ENCODE results near the gene TOPBP1.
A peak's percentile ranks its signal among the peaks of the same experiment; 100 is the strongest.

Gene TOPBP1

GRCh38 chr3:133607816-133608215 lies 53.9 kb downstream of the TOPBP1 start:
- no peak for DNase-seq (ENCODE audit: low spot score)

GRCh38 chr3:133606902-133607301 lies 54.8 kb downstream of the TOPBP1 start:
- DNase-seq (ENCODE audit: low spot score), result no peak

GRCh38 chr3:133606342-133606741 lies 55.4 kb downstream of the TOPBP1 start:
- DNase-seq (ENCODE audit: low spot score), result peak; percentile 12

GRCh38 chr3:133600572-133601081 lies 61.1 kb downstream of the TOPBP1 start:
- no peak for DNase-seq (ENCODE audit: low spot score)

GRCh38 chr3:133599280-133599679 lies 62.5 kb downstream of the TOPBP1 start:
- DNase-seq (ENCODE audit: low spot score), result no peak

- DNase-seq (ENCODE audit: low spot score), result no peak
Measured at GRCh38 chr3:133598405-133598804, 63.3 kb downstream of the TOPBP1 start.

- DNase-seq (ENCODE audit: low spot score), result no peak
Measured at GRCh38 chr3:133595341-133595740, 66.4 kb downstream of the TOPBP1 start.

GRCh38 chr3:133593243-133593642 lies 68.5 kb downstream of the TOPBP1 start:
- no peak for DNase-seq (ENCODE audit: low spot score)

GRCh38 chr3:133592843-133593242 lies 68.9 kb downstream of the TOPBP1 start:
- DNase-seq (ENCODE audit: low spot score), result no peak

GRCh38 chr3:133591271-133591742 lies 70.4 kb downstream of the TOPBP1 start:
- no peak for DNase-seq (ENCODE audit: low spot score)

GRCh38 chr3:133589503-133589902 lies 72.2 kb downstream of the TOPBP1 start:
- DNase-seq (ENCODE audit: low spot score), result no peak

- DNase-seq (ENCODE audit: low spot score), result no peak
Measured at GRCh38 chr3:133588784-133589465, 72.8 kb downstream of the TOPBP1 start.

- DNase-seq (ENCODE audit: low spot score), result no peak
Measured at GRCh38 chr3:133588035-133588434, 73.7 kb downstream of the TOPBP1 start.

GRCh38 chr3:133583396-133583795 lies 78.3 kb downstream of the TOPBP1 start:
- DNase-seq (ENCODE audit: low spot score), result no peak

GRCh38 chr3:133578548-133579191 lies 83.1 kb downstream of the TOPBP1 start:
- DNase-seq (ENCODE audit: low spot score), result peak; percentile 81

GRCh38 chr3:133576169-133576568 lies 85.6 kb downstream of the TOPBP1 start:
- no peak for DNase-seq (ENCODE audit: low spot score)

- DNase-seq (ENCODE audit: low spot score), result no peak
Measured at GRCh38 chr3:133575086-133575485, 86.7 kb downstream of the TOPBP1 start.

GRCh38 chr3:133574260-133574881 lies 87.4 kb downstream of the TOPBP1 start:
- DNase-seq (ENCODE audit: low spot score), result peak; percentile 26

GRCh38 chr3:133573629-133574194 lies 88.0 kb downstream of the TOPBP1 start, which contains the start of gene CDV3:
TSS of gene CDV3 (plus strand) at chr3:133573686. CDS start at chr3:133574045, 359 bp downstream.
- peak; percentile 38 for DNase-seq (ENCODE audit: low spot score)

GRCh38 chr3:133573054-133573628 lies 88.6 kb downstream of the TOPBP1 start:
- DNase-seq (ENCODE audit: low spot score), result peak; percentile 84

GRCh38 chr3:133572158-133573053 lies 89.3 kb downstream of the TOPBP1 start:
- DNase-seq (ENCODE audit: low spot score), result no peak
